Measurements from ENCODE around the gene GJA1.

GRCh38 chr6:121450242-121450641 lies 14.8 kb downstream of the GJA1 start:
- TF ChIP-seq CTCF (conservative IDR thresholded peaks at IDR 0.05) (no peak), ZFX (IDR thresholded peaks at IDR 0.05) (no peak)
